Measurements from ENCODE around the gene ARID3A.
A peak's percentile ranks its signal among the peaks of the same experiment; 100 is the strongest.

Gene ARID3A

DNA sequence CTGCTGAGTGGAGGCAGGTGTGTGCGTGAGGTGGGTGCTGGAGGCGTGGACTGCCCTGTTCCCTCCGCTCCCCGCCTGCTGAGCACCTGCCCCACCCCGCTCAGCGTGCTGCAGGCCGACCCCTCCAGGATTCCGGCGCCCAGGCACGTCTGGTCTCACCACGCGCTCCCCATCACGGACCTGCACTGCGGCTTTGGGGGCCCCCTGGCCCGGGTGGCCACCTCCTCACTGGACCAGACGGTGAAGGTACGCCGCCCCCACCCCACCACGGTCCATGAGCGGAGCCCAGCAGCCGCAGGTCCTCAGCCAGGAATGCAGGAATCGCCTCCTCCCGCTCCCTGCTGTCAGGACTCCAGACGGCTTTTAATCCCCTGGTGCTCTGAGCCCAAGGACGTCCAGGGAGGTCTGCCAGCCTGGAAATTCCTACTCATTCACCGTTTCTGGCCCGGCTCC is 64.3 kb downstream of the ARID3A start:
- DNase-seq (ENCODE audit: low spot score) = no peak

- DNase-seq (ENCODE audit: low spot score) = no peak
These were observed 64.9 kb downstream of the ARID3A start for GRCh38 chr19:990746-991145.

DNA sequence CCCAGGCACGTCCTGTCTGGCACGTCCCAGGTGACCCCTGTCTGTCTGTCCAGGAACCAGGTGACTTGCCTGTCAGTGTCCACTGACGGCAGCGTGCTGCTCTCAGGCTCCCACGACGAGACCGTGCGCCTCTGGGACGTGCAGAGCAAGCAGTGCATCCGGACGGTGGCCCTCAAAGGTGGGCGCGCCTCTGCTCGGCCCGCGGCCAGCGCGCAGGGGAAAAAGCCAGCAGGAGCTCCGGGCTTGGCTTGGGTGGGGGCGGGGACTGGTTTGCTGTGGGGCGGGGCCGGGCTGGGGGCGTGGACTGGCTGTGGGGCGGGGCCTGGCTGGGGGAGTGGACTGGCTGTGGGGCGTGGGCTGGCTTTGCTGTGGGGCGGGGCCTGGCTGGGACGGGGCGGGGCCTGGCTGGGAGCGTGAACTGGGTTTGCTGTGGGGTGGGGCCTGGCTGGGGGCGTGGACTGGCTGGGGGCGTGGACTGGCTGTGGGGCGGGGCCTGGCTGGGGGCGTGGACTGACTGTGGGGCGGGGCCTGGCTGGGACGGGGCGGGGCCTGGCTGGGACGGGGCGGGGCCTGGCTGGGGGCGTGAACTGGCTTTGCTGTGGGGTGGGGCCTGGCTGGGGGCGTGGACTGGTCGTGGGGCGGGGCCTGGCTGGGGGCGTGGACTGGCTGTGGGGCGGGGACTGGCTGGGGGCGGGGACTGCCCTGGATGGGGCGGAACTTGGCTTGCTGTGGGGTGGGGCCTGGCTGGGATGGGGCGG is 65.5 kb downstream of the ARID3A start:
- peak; percentile 71 for DNase-seq (ENCODE audit: low spot score)

- no peak for DNase-seq (ENCODE audit: low spot score)
These were observed 66.3 kb downstream of the ARID3A start for GRCh38 chr19:991932-992669.

- DNase-seq (ENCODE audit: low spot score) = no peak
These were observed 66.8 kb downstream of the ARID3A start for GRCh38 chr19:992670-993055.

- DNase-seq (ENCODE audit: low spot score) = no peak
These were observed 67.6 kb downstream of the ARID3A start for GRCh38 chr19:993361-993830.

GRCh38 chr19:993831-994393 is 68.1 kb downstream of the ARID3A start:
- no peak for DNase-seq (ENCODE audit: low spot score)

DNA sequence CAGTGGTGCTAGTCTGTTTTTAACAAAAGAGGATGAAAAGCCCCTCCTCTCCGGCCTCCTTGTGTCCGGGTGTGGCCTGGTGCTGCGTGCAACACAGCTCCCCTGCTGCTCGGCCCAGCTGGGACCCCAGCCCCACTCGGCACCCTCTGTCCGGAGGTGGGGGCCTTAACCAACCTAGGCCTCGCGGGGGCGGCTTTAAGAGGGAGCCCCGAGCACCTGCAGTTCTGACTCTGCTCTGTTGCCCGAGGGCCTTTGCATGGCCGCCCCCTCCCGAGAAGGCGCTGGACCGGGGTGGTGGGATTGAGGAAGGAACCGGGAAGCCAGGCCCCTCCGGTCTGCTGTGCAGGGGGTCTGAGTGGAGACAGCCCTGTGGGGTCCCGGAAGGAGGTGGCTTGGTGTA is 68.7 kb downstream of the ARID3A start:
- DNase-seq (ENCODE audit: low spot score) = no peak

- DNase-seq (ENCODE audit: low spot score) = no peak
These were observed 69.4 kb downstream of the ARID3A start for GRCh38 chr19:995051-995827.

GRCh38 chr19:996051-996838 is 70.4 kb downstream of the ARID3A start:
- peak; percentile 37 for DNase-seq (ENCODE audit: low spot score)

DNA sequence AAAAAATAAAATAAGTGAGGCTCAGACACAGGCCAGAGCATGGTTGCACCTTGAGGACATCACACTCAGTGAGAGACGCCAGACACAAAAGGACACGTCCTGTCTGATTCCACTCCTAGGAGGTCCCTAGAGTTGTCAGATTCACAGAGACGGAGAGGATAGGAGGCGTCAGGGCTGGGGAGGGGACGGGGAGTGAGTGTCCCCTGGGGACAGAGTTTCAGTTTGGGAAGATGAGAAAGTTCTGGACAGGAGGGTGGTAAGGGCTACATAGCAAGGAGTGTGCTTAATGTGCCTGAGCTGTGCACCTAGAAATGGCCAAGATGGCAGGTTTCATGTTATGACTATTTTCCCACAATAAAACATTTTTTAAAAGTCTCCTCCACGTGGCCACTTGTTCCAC is 72.2 kb downstream of the ARID3A start:
- DNase-seq (ENCODE audit: low spot score) = no peak

GRCh38 chr19:999379-999719 is 73.5 kb downstream of the ARID3A start:
- DNase-seq (ENCODE audit: low spot score) = no peak

DNA sequence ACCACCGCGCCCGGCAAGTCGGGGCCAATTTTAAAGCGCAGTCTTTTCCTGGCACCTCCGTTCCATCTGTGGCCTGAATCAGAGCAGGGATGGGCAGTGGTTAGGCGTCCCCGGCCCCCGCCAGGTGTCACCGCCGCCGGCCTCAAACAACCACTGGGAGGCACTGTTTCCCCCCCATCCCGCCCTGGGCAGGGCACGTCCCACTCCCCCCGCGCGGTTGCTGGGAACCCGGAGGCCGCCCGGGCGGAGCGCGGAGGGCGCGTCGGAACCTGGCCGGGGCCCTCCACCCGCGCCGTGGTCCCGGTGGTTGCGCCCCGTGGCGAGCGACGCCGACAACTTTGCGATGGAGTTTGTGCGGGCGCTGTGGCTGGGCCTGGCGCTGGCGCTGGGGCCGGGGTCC is 74.3 kb downstream of the ARID3A start, which contains the start of gene GRIN3B:
Gene GRIN3B (plus strand): TSS at position 325 of the 400 bp plus-strand sequence. CDS start 19 bp downstream, at position 344.
- peak; percentile 62 for DNase-seq (ENCODE audit: low spot score)

DNA sequence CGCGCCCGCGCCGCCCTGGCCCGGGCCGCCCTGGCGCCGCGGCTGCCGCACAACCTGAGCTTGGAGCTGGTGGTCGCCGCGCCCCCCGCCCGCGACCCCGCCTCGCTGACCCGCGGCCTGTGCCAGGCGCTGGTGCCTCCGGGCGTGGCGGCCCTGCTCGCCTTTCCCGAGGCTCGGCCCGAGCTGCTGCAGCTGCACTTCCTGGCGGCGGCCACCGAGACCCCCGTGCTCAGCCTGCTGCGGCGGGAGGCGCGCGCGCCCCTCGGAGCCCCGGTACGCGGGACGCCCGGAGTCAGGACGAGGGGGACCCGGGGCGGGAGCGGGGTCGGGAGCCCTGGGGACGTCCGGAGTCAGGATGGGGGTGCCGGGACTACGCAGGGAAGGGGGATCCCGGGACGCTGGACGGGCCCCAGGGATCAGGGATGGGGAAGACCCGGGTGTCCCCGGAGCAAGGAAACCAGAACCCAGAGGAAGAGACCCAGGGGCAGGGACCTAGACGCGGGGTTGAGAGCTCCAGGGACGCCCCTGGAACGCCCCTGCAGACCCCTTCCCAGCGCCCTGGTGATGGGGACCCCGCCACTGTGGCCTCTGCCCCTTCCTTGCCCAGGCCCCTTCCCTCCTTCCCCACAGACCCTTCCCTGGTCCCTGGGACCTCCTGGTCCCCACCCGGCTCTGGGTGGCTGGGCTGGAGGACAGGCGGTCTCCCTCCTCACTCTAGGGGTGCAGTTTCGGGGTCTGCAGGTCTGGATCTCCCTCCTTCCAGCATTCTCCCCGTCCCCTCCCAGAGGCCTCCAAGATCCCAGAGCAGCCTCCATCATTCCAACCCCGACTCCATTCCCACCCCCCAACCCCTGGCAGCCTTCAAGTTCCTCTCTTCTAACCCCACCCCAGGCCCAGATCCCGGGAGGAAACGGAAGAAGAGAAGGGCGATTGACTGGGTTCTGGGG is 75.0 kb downstream of the ARID3A start:
- no peak for DNase-seq (ENCODE audit: low spot score)

DNA sequence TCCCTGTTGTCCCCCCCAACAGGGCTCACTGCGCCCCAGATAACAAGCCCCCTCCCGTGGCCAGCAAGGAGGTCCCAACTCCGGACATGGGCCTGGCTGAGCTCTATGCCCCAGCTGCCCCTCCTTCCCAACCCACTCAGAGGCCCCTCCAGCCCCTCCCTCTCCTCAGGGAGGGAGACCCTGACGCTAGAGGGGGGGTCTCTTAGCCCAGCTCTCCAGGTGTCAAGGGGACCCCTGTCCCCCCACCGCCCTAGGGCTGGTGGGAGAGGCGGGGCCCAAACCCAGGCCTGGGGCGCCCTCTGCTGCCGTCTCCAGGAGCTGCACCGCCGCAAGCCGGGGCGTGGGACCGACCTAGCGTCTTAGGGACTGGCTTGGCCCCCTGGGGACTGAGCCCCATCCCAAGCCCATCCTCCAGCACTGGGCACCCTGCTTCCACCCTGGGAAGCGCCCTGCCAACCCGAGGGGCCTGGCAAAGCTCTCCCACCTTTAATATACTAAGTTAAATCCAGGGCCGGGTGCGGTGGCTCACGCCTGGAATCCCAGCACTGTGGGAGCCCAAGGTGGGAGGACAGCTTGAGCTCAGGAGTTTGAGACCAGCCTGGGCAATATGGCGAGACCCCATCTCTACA is 75.8 kb downstream of the ARID3A start:
- peak; percentile 66 for DNase-seq (ENCODE audit: low spot score)

GRCh38 chr19:1002600-1002999 is 76.8 kb downstream of the ARID3A start:
- no peak for DNase-seq (ENCODE audit: low spot score)

DNA sequence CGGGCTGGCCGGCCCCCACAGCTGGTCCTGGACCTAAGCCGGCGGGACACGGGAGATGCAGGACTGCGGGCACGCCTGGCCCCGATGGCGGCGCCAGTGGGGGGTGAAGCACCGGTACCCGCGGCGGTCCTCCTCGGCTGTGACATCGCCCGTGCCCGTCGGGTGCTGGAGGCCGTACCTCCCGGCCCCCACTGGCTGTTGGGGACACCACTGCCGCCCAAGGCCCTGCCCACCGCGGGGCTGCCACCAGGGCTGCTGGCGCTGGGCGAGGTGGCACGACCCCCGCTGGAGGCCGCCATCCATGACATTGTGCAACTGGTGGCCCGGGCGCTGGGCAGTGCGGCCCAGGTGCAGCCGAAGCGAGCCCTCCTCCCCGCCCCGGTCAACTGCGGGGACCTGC is 77.4 kb downstream of the ARID3A start:
- DNase-seq (ENCODE audit: low spot score) = no peak

GRCh38 chr19:1004204-1004802 is 78.5 kb downstream of the ARID3A start:
- no peak for DNase-seq (ENCODE audit: low spot score)
